HG03066 (cell line): ENCODE results near the gene AKT3.
"Not testable (repeated sequence)": the region's sequence is repeated elsewhere in the genome, so short reads cannot be mapped to it uniquely, and the experiment has no call there.

Experiments used
- ATAC-seq: cut with Tn5 transposase; IDR thresholded peaks from one replicate; pipeline ENCODE4 v1.9.1; 2021; ENCODE audit warnings: low read depth; ENCODE audit not compliant: unreplicated experiment

The AKT3 gene

GRCh38 chr1:243850202-243850451 is at the start of gene AKT3:
TSS of gene AKT3 (minus strand) at chr1:243850243. CDS start at chr1:243843170, 7,073 bp downstream.
- peak; percentile 65 for ATAC-seq

GRCh38 chr1:243898278-243898677 is 48.2 kb upstream of the AKT3 start:
- ATAC-seq: no peak

DNA sequence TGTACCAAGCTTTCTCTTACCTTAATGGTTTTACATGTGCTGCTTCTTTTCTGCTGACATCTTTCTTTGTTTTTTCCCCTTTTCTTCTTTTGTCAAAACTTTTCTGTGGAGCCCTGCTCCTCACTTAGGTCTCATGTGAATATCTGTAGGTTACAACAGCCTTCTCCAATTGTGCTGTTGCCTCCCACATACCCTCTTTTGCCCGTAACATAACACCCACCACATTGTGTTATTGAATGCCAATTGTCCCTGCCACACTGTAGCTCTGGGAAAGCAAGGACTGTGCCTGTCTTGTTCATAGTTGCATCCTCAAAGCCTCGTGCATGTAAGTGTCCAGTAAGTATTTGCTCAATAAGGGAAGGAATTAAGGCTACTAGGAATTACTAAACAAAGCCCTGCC is 46.3 kb upstream of the AKT3 start:
- no peak for ATAC-seq

GRCh38 chr1:243892456-243892855 is 42.4 kb upstream of the AKT3 start:
- no peak for ATAC-seq

DNA sequence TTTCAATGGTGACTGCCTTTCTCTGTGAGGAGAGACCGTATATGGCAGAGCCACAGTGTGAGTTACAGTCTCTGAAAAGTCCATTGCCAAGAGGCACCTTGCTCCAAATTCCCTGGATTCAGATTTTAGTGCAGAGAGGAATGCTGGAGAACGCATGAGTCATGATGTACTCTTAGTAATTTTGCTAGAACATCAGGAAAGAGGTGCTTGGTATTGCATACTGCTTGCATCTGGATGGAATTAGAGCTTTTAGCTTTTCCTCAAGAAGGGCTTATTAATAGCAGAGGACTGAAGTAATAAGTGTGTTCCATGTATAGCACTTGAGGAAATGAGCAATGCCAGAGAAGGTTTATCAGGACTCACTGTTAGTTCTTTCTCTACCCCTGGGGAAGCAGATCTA is 40.5 kb upstream of the AKT3 start:
- ATAC-seq: no peak

- ATAC-seq: no peak
Observed at GRCh38 chr1:243885806-243886205, 35.8 kb upstream of the AKT3 start.

GRCh38 chr1:243884603-243885002 is 34.6 kb upstream of the AKT3 start:
- no peak for ATAC-seq

- no peak for ATAC-seq
Observed at GRCh38 chr1:243883551-243883950, 33.5 kb upstream of the AKT3 start.

DNA sequence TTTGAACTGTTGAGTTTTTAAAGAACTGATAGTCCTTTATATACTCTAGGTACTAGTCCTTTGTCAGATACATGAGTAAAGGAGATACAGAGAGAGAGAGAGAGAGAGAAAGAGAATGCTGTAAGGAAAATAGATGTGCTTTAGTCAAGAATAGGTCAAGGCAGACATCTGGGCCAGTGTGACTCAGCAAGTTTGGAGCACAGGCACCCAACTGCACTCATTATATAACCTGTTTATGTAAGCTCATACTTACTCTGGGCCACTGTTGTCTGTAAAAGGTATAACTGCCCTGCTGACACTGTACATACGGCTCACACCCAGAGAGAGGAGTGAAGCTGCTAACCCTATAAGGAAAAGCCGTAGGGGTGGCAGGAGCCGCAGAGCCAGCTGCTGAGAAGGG is 32.2 kb upstream of the AKT3 start:
- ATAC-seq: no peak

- ATAC-seq: not testable (repeated sequence)
Observed at GRCh38 chr1:243877058-243877457, 27.0 kb upstream of the AKT3 start.

DNA sequence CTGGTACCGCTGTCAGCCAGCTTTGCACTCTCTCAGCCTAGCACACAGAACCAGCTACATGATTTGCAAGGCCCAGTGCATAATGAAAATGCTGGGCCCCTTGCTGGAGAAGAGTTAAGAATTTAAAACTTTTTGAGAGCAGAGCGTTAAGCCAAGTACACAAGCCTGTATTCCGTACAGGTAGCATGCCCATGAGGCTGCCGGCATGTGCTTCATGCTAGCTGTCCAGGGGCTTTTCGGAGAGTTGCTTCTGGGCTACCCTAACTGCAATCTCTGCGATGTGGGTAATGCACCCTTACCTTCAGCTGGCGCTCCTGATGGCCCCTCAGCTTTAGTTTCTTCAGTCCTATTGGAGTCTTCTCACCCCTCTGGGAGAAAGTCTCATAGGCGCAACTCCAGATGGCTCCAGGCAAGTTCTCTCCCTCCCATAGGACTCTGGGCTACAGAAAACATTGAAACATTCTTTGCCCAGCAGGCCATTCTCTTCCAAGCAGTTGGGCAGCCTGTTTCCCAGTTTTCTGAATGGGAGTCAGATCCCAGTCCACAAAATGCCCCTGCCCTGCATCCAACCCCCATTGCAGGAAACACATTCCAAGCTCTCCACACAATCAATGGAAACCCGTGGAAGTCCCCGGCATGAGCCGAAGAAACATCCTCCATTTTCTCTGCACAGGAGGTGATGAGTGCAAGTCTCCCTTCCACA is 5.7 kb upstream of the AKT3 start:
- no peak for ATAC-seq

GRCh38 chr1:243851765-243852164 is 1.7 kb upstream of the AKT3 start:
- no peak for ATAC-seq

- no peak for ATAC-seq
Observed at GRCh38 chr1:243851257-243851756, 1.3 kb upstream of the AKT3 start.

- ATAC-seq: peak; percentile 45
Observed at GRCh38 chr1:243850452-243851256, 611 bp upstream of the AKT3 start.

DNA sequence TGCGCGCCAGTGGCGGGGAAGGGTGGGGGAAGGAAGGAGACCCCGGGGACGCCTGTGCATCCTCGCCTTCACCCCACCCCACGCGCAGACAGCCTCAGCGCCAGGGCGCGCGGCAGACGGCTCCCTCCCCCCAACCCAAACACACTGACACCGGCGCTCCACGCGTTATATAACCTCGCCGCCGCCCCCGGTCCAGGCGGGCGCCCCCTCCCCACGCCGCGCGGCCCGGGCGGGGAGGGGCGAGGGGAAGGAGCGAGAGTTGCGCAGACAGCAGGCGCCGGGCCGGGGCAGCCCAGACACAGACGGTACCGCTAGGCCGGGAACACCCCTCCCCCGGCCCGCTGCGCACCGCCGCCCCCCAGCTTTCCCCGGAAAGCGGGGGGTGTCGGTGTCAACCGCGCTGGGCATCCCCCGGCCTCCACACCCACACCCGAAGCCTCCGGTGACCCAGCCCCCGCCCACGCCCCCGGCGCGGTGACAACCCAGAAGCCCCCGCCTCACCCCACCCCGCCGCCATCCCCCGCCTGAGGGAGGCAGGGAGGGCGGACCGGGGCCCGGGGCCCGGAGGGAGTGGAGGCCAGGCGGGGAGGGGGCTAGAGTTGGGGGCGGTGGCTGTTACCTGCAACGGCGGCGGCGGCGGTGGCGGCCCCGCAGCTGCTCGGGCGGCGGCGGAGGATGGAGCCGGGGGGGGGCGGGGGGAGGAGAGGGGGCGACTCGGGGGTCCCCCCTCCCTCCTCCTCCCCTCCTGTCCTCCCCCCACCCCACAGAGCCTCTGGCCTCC is 432 bp downstream of the AKT3 start:
- peak; percentile 19 for ATAC-seq

DNA sequence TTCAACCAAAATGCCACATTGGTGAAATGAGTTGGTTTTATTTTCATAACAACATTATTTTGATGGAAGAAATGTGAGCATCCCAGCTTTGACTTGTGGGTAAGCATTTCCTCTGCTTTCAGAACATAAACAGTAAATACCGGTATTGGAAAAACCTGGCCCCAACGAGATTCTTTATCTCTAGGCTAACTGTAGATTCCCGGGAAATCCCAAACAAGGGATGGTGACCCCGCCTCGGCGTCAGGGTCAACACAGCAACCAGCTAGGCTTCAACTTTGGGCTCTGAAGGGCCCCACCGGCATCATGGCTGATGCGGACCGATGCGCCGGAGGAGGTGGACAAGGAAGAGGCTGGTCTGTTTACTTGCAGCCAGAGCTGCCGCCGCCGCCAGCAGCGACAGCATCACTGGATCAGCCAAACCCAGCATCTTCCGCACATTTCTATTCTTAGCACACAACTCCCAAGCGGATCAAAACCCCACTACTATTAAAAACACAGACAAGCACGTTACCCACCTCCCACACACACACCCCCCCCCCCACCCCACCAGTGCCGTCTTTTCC is 1.1 kb downstream of the AKT3 start:
- ATAC-seq: no peak

DNA sequence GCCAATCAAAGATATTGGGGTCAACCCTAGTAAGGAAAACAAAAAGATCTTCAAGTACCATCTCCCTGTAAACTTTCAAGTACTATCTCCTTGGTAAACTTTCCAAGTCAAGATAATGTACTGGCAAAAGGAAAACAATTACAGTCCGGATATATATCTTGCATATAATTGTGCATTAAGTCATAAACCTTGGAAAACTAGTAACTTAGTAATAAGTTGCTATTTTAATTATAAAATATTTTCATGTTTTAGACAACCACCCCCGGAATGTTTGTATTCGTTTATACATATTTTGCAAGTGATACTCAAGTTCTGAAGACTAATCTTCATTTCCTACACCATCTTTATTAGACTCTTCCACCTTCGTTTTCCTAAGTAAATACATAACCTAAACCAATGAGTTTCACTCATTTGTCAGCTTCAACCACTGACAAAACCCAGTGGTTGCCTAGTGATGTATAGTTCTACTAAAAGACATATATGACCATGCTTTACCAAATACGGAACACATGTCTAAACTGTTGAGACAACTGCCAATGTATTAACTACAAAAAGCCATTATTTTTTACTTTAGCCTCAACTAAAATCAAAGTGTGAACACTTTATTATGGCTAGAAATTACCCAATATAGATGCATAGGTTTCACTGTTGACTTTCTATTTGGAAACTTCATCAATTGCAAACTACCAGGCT is 1.7 kb downstream of the AKT3 start:
- no peak for ATAC-seq

- ATAC-seq: no peak
Observed at GRCh38 chr1:243846761-243847160, 3.3 kb downstream of the AKT3 start.

DNA sequence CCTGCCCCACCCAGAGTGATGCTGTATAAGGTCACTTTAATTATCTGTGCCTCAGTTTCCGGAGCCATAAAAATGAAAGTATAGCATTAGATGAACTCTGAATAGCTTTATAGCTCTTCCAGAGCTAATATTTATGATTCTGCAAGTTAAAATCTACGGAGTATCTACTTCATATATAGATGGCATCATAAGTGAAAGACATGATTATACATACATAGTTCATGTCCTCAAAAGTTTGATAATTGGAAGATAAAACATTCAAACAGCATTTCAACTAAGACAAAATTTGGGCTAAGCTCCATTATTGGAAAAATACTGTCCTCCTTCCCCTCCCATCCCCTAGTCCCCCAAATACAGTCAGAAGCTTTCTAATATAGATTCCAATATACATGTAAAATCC is 4.2 kb downstream of the AKT3 start:
- no peak for ATAC-seq

DNA sequence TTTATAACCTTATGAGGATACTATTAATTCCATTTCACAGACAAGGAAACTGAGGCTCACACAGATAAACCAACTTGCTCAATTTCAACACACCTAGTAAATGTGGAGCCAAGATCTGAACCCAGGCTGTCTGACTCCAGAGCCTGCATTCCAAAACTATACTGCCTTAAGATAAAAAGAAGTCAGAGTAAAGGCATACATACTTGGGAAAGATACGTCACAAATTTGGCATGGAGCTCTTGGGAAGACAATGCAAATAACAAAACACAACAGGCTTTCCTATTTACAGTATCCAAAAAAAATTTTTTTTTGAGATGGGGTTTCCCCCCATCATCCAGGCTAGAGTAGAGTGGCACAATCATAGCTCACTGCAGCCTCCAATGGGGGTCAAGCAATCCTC is 5.9 kb downstream of the AKT3 start:
- no peak for ATAC-seq
